HFFc6 (cell line): Measurements from ENCODE around the gene CD300H. TPM values are rescaled to one million over a fixed set of nuclear protein-coding genes. Genes with fewer than 3 reads are reported as not detected.

Source experiments
- DNase-seq: peaks from one replicate; pipeline ENCODE4 v3.0.0-alpha.2; 2018
- H3K27ac Mint-ChIP-seq: 2 replicates; pipeline ENCODE4 v1.8.0; 2020; ENCODE audit warnings: mild to moderate bottlenecking, mixed read lengths
- H3K27me3 Mint-ChIP-seq: 2 replicates; pipeline ENCODE4 v1.8.0; 2021; ENCODE audit warnings: mild to moderate bottlenecking, moderate library complexity, mixed read lengths; ENCODE audit not compliant: insufficient read depth
- H3K36me3 Mint-ChIP-seq: 2 replicates; pipeline ENCODE4 v1.8.0; 2021; ENCODE audit warnings: low read depth, mixed read lengths
- H3K4me1 Mint-ChIP-seq: 2 replicates; pipeline ENCODE4 v1.8.0; 2020; ENCODE audit warnings: low read depth, mixed read lengths
- H3K4me3 Mint-ChIP-seq: 2 replicates; pipeline ENCODE4 v1.8.0; 2020; ENCODE audit warnings: mild to moderate bottlenecking, moderate library complexity, mixed read lengths
- H3K9me3 Mint-ChIP-seq: 2 replicates; pipeline ENCODE4 v1.8.0; 2020; ENCODE audit warnings: mild to moderate bottlenecking, mixed read lengths
- total RNA-seq, 6 experiments: library from RNA; stranded (reverse); fragmentation: NEBNext Ultra II Directional; extraction: Animal tissue kit (Norgen Biotek cat#: 25700); gene quantifications; 2 replicates in 1 of 6; 3 replicates in 5 of 6; pipeline ENCODE4 v1.2.3, GENCODE V29; 2021
- TF ChIP-seq, protein P1 (sequence below): fragments of 200-600 bp; sonication (generic); IDR thresholded peaks from 2 replicates; pipeline ENCODE4 v1.5.0; 2021; ENCODE audit warnings: antibody characterized with exemption, mild to moderate bottlenecking

Gene CD300H
- total RNA-seq, 6 experiments from 2014 or later: not detected

DNA sequence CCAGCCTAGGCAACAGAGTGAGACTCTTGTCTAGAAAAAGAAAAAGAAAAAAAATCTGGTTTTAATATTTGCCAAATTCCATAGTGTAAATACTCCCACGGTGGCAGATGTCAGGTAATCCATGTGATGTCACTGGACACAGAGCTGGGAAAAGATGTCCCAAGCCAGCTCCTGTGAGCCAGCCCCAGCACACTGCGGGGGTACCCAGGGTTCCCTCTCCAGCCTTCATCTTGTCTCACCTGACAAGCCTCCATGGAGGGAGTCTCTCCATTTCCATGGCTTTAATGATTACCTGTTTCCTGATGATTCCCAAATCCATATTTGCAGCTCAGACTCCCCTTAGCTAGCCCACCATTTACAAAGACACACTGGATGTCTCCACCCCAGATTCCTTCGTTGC lies 40.6 kb downstream of the CD300H start:
- H3K9me3 Mint-ChIP-seq: peaks cover 75% of the 10 kb centered on the region
- peaks cover 12% of the 10 kb centered on the region; the same call in 1 of the 2 replicates for H3K36me3 Mint-ChIP-seq
- no peak overlapping the region for H3K27ac Mint-ChIP-seq
- TF ChIP-seq, protein P1, sequence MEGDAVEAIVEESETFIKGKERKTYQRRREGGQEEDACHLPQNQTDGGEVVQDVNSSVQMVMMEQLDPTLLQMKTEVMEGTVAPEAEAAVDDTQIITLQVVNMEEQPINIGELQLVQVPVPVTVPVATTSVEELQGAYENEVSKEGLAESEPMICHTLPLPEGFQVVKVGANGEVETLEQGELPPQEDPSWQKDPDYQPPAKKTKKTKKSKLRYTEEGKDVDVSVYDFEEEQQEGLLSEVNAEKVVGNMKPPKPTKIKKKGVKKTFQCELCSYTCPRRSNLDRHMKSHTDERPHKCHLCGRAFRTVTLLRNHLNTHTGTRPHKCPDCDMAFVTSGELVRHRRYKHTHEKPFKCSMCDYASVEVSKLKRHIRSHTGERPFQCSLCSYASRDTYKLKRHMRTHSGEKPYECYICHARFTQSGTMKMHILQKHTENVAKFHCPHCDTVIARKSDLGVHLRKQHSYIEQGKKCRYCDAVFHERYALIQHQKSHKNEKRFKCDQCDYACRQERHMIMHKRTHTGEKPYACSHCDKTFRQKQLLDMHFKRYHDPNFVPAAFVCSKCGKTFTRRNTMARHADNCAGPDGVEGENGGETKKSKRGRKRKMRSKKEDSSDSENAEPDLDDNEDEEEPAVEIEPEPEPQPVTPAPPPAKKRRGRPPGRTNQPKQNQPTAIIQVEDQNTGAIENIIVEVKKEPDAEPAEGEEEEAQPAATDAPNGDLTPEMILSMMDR: no peak
- no peak for DNase-seq
- H3K4me1 Mint-ChIP-seq: no peaks in the 10 kb centered on the region
- H3K27me3 Mint-ChIP-seq: peaks cover 2% of the 10 kb centered on the region
- no peak overlapping the region for H3K4me3 Mint-ChIP-seq

DNA sequence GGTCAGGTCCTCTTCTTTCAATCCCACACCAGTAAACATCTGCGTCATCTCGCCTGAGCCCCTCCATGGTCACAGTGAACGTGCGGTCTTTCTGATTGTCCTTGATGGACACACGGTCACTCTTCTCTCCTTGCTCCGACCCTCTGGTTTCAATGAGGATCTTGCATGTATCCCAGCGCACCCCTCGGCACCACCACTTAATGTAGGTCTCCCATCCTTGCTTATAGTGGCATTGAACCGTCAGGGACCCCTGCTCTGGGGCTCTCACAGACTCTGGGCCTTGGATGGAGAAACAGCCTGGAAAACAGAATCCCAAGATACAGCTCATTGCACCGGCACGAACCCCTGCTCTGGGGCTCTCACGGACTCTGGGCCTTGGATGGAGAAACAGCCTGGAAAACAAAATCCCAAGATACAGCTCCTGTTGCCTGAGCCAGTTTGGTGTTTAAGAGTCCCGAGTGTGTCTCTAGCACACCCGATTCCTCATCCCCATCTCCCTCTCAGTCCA lies 41.5 kb downstream of the CD300H start:
- no peak overlapping the region for H3K27ac Mint-ChIP-seq
- H3K4me1 Mint-ChIP-seq: no peaks in the 10 kb centered on the region
- no peak for DNase-seq
- peaks cover 2% of the 10 kb centered on the region for H3K27me3 Mint-ChIP-seq
- TF ChIP-seq, protein P1: no peak
- peaks cover 78% of the 10 kb centered on the region for H3K9me3 Mint-ChIP-seq
- H3K4me3 Mint-ChIP-seq: no peak overlapping the region
- peaks cover 10% of the 10 kb centered on the region; the same call in 1 of the 2 replicates for H3K36me3 Mint-ChIP-seq

DNA sequence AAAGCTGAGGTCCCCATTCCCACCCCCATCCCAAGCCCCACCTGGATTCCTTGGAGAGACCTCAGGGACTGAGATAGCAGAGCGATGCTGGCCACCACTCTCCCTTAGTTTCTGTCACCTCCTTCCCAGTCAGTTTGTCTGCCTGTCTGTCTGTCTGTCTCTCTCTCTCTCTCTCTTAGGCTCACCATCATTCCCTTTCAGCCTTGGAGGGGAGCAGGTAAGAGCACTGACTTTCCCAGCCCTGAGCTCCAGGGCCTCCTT lies 41.9 kb downstream of the CD300H start:
- TF ChIP-seq, protein P1: no peak
- Mint-ChIP-seq H3K9me3 (peaks cover 77% of the 10 kb centered on the region), H3K27me3 (peaks cover 2% of the 10 kb centered on the region; the same call in 1 of the 2 replicates), H3K4me1 (no peaks in the 10 kb centered on the region), H3K36me3 (peaks cover 6% of the 10 kb centered on the region; the same call in 1 of the 2 replicates), H3K27ac (no peak overlapping the region), H3K4me3 (no peak overlapping the region)
- DNase-seq: no peak

DNA sequence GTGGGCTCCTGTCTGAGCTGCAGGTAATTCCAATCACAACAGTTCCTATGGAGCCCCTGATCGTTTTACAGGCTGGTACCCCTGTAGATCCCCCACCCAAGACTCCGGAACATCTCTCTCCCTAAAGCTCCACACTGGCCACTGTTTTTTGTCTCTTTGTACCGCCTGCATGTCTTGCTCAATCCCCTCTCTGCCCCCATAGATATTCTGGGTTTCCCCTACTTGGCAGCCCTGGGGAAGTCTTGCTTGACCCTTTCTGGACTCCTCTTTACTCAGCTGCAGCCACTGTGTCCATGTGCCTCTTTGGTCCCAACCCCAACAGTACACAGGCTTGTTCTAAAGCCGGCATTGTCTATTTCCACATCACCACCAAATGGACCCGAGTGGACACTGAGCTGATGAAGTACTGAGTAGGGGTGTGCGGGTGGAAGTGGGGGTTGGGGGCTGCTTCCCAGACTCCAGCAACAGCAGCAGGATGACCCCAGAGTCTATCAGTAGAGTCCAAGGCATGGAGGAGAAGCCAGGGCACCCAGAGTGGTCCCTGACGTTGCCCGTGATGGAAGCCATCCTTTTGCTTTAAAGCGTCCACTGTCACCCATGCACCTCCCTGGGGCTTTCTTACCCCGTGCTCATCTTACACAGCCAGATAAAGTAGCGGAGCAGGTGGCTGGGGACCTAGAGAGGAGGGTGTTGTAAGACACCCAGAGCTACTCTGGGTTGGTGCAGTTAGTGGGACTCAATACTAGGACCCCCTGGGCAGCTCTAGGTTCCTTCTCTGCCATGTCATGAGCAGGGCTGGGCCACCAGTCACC lies 42.5 kb downstream of the CD300H start:
- peaks cover 5% of the 10 kb centered on the region; the same call in 1 of the 2 replicates for H3K36me3 Mint-ChIP-seq
- H3K27me3 Mint-ChIP-seq: peaks cover 2% of the 10 kb centered on the region; the same call in 1 of the 2 replicates
- H3K27ac Mint-ChIP-seq: no peak overlapping the region
- TF ChIP-seq, protein P1: no peak
- H3K4me3 Mint-ChIP-seq: no peak overlapping the region
- H3K4me1 Mint-ChIP-seq: no peaks in the 10 kb centered on the region
- no peak for DNase-seq
- H3K9me3 Mint-ChIP-seq: peaks cover 77% of the 10 kb centered on the region

DNA sequence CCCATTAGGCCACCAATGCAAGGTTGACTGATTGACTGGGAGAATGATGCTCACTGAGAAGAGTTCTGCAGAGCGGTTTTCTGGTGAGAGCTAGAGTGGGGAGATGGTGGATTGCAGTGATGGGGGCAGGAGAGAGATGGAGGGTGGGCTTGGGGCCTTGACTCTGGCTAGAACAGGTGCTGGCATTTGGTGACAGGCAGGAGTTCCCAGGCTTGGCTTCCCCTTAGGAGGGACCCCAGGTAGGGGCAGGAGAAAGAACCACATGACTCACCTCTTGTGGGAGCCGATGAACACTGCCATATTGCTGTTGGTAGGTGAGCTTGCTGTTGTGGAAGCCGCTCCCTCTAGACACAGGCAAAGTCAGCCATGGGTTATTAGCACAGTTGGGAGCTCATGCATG lies 44.0 kb downstream of the CD300H start:
- H3K4me3 Mint-ChIP-seq: no peak overlapping the region
- H3K4me1 Mint-ChIP-seq: no peaks in the 10 kb centered on the region
- TF ChIP-seq, protein P1: no peak
- H3K27ac Mint-ChIP-seq: no peak overlapping the region
- H3K36me3 Mint-ChIP-seq: peaks cover 5% of the 10 kb centered on the region; the same call in 1 of the 2 replicates
- peaks cover 82% of the 10 kb centered on the region for H3K9me3 Mint-ChIP-seq
- DNase-seq: no peak
- peaks cover 3% of the 10 kb centered on the region; the same call in 1 of the 2 replicates for H3K27me3 Mint-ChIP-seq
